Stimulated activated CD4-positive, alpha-beta T cell treated with anti-CD3 and anti-CD28 coated beads, TNF-alpha, amount 100 ng/mL, for 4 hours (primary cell): ENCODE measurements around the gene PRPH2.
"Not testable (repeated sequence)": the region's sequence is repeated elsewhere in the genome, so short reads cannot be mapped to it uniquely, and the experiment has no call there.

ENCODE experiments used
- DNase-seq, 3 experiments: peaks; one replicate each; pipeline ENCODE4 v3.0.0-alpha.2; 2020; ENCODE audit warnings: low read depth in 3 of 3

PRPH2 gene

DNA sequence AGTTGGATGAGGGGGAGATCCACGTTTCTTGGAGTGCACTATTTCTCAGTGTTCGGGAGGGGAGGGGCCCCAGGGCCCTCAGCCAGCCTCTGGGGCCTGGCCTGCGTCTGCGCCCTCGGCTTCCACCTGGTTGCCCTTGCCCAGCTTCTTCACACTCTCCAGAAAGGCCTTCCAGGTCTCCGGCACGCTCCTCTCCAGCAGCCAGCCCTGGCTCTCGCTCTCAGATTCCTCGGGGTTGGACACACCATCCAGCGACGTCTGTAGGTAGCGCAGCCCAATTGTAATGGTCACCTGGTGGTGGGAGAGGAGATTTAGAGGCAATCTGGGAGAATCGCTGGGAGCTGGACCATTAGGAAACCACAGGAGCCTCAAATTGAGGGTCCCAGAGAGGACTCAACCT is 24.2 kb downstream of the PRPH2 start:
- DNase-seq = no peak

DNA sequence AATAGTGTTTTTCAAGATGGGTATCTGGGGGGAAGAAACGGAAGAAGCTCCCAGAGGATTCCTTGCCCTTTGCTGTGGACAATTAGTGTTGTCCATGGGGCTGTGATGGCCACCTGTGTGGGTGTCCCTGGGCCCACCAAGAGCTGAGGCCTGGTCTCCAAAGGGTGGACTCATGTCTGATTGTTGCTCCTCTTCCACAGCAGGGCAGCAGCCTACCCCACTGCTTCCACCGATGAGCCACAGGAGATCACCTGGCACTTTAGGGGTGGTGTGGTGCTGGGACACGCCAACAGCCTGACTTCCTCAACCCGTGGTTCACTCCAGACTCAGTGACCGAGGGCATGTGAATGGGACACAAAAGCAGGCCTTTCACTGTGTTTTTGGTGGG is 25.1 kb downstream of the PRPH2 start:
- no peak for DNase-seq

- DNase-seq = no peak
Measured at GRCh38 chr6:42696526-42697267, 25.7 kb downstream of the PRPH2 start.

DNA sequence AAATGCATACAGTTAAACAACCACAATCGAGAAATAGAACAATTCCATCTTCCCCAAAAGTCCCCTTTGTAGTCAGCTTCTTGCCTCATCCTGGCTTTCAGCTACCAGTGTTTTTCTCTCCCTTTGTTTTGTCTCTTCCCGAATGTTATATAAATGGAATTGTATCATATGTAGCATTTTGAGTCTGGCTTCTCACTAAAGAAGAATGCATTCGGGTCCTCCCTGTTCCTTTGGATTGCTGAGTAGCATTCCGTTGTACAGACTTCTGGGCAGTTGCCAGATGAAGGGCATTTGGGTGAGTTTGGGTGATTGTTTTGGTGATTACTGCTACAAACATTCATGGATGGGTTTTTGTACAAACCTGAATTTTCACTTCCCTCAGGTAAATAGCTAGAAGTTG is 27.8 kb downstream of the PRPH2 start:
- no peak for DNase-seq

DNA sequence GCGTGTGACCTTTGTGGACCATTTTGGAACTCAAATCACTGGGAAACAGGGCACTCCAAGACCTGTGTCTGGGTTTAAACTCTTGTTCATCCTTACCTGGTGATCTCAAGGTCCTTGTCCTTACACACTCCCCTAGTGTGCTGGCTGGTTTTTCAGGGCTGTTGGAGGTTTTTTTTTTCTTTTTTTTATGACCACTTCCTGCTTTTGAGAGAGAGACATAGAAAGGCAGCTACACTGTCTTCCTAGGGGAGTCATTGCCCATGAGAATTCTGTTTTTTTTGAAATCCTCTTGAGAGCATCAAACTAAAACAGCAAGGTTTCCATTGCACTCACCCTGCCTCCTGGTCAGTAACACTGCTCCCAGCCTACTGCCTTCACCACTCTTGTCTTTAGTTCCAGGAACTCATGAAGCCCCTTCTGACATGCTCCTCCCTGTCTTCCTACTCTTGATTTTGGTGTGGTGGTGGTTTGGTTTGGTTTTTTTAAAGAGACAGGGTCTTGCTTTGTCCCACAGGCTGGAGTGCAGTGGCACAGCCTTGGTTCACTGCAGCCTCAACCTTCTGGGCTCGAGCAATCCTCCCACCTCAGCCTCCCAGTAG is 28.6 kb downstream of the PRPH2 start:
- DNase-seq = no peak

- DNase-seq = no peak
Measured at GRCh38 chr6:42692137-42692911, 30.1 kb downstream of the PRPH2 start.

GRCh38 chr6:42690872-42691271 is 31.5 kb downstream of the PRPH2 start:
- no peak for DNase-seq

- no peak for DNase-seq
Measured at GRCh38 chr6:42690151-42690702, 32.2 kb downstream of the PRPH2 start.

DNA sequence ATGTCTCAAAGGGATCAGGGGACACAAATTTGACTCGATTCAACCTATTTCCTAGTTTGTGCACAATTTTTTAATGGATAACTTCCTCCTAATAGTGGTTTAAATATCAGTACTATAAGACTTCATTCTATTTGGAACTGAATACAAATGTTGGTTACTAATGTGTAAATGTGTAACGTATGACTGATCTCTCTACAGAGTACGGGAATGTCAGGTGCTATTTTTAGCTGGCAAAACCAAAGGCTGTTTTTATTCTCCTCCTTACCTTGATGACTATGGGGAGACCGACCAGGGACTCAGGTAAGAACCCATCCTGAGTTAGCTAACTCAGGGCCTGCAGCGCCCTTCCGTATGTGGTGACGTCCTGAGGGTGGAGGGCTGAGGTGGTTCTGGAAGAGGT is 33.0 kb downstream of the PRPH2 start:
- DNase-seq = no peak

GRCh38 chr6:42688281-42688680 is 34.1 kb downstream of the PRPH2 start:
- no peak for DNase-seq

DNA sequence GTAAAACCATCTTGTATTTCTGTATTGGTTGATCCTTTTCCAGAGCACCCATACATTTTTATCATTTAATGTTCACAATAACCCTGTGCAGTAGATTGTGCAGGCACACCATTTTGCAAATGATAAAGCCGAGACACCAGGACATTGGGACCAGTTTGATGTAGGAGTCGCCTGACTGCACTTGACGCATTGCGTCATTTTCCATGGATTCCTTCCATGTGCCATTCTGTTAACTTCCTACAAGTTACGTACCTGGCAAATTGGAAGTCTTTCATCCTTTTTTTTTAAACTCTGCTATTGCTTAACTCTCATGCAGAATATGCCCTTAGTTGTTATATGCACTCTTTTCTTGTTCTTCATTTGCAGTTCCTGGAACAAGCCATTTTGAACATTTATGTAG is 43.0 kb downstream of the PRPH2 start:
- DNase-seq = no peak

DNA sequence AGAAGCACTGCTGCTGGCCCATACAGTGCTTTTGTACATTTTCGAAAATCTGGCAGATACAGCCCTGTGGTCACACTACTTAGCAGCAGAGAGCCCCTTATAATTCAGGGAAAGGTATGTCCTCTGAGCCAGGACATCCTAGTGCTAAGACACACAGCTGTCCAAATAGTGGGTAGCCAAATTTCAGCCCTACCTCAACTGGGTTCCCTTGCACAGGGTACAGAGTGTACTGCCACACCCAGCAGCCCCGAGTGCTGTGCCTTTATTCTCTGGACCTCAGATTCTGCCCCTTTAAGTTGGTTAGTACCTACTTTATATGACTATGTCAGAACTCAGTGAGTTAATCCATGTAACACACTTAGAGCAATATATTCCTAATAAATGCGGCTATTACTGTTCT is 47.6 kb downstream of the PRPH2 start:
- DNase-seq = no peak

- not testable (repeated sequence) for DNase-seq
Measured at GRCh38 chr6:42674368-42674767, 48.0 kb downstream of the PRPH2 start.

- DNase-seq = no peak
Measured at GRCh38 chr6:42664718-42665117, 57.7 kb downstream of the PRPH2 start.

GRCh38 chr6:42661540-42662153 is 60.8 kb downstream of the PRPH2 start:
- DNase-seq = peak; percentile 67 to 80 (median 71)

- no peak for DNase-seq
Measured at GRCh38 chr6:42659806-42660205, 62.6 kb downstream of the PRPH2 start.

- DNase-seq = no peak
Measured at GRCh38 chr6:42653851-42654250, 68.5 kb downstream of the PRPH2 start.

DNA sequence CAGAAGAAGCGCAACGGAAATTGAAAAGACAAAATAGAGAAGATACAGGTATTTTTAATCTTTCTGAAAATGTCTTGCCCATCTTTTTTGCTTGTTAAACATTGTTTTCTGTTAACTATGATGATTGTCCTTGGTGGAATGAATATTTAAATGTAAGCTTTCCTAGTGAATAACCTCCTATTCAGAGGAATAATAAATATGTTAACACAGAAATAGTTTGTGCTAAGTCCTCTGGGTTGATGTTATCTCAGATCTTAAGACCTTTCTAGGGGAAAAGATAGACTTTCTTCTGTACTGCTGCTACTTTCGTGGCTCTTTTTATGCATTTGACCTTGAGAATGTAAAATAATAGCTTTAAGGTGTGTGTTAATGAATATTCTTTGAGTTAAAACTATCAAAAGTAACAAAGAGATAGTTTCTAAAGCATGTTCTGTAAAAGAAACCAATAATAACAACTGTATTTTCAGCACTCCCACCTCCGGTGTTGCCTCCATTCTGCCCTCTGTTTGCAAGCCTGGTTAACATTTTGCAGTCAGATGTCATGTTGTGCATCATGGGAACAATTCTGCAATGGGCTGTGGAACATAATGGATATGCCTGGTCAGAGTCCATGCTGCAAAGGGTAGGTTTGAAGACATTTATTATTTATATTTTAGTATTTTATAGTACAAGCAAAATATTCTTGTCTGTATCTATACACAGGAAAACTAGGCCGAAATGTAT is 70.2 kb downstream of the PRPH2 start:
- DNase-seq = no peak
